ACHN (cell line): ENCODE results near the gene GMDS.

Experiments
- DNase-seq: peaks from one replicate; pipeline ENCODE4 v3.0.0-alpha.2; 2015
- in situ Hi-C: cut with HindIII; loops from 2 replicates; pipeline ENCODE4 v1.10.0; 2017; ENCODE audit warnings: low sequenced_read_pairs, low pct_ligation_motif_present, low pct_unique_long_range_greater_than_20kb

The GMDS gene

GRCh38 chr6:1574890-1575209 is 670.6 kb downstream of the GMDS start:
- in situ Hi-C loops: no loop called here
- DNase-seq: no peak

- DNase-seq: no peak
Measured at GRCh38 chr6:1574083-1574761, 671.2 kb downstream of the GMDS start.

More at GRCh38 chr6:1574083-1574761, 671.2 kb downstream of the GMDS start:
- in situ Hi-C loops: no loop called here
